Stimulated activated CD8-positive, alpha-beta memory T cell treated with anti-CD3 and anti-CD28 coated beads, Interleukin-12 subunit alpha, Interleukin-12 subunit beta, amount 100 ng/mL, for 24 hours (primary cell): ENCODE data around the gene POR.

ENCODE experiments used
- DNase-seq: peaks from one replicate; pipeline ENCODE4 v3.0.0-alpha.2; 2020; ENCODE audit errors: extremely low read depth

Gene POR

GRCh38 chr7:75916685-75917634 is 2.0 kb downstream of the POR start:
- DNase-seq = no peak

- DNase-seq = no peak
Measured at GRCh38 chr7:75920431-75921161, 5.6 kb downstream of the POR start.

DNA sequence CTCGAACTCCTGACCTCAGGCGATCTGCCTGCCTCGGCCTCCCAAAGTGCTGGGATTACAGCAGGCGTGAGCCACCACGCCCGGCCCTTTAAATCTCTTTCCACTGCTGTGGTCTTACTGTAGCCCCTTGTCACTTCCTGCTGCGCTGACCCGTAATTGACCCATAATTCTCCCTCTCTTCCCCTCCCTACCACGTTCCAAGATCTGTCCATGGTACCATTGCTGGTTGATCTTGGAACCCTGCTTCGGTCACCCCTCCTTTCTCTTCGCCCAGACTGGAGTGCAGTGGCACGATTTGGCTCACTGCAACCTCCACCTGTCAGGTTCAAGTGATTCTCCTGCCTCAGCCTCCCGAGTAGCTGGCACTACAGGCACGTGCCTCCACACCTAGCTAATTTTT is 6.5 kb downstream of the POR start:
- no peak for DNase-seq

- DNase-seq = no peak
Measured at GRCh38 chr7:75922966-75923603, 8.1 kb downstream of the POR start.

DNA sequence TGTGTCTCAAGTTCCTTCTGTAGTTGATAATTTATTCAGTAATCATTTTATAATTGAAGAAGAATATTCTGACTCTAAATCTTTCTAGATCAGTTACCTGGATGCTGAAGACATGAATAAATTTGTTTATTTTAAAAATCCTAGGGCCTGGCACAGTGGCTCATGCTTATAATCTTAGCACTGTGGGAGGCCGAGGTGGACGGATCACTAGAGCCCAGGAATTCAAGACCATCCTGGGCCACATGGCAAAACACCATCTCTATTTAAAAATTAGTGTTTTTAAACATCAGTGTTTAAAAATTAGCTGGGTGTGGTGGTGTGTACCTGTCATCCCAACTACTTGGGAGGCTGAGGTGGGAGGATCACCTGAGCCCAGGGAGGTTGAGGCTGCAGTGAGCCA is 9.3 kb downstream of the POR start:
- DNase-seq = no peak

GRCh38 chr7:75924889-75925288 is 9.9 kb downstream of the POR start:
- no peak for DNase-seq

GRCh38 chr7:75925717-75926435 is 10.9 kb downstream of the POR start:
- no peak for DNase-seq

DNA sequence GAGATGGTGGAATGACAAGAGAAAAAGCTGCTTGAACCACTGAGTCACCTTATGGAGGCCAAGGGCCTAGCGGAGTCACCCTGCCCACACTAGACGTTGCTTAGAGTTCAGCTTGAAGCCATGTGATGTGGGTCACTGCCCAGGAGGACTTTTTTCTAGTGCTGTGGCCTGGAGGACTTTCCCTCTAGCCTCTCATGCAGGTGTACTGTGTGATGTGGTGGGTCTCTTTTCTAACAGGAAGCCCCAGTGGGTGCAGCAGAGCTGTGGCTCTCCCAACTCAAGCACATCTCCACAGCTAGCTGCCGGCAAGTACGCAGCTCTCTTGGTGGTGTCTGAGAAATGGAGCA is 13.6 kb downstream of the POR start:
- no peak for DNase-seq

DNA sequence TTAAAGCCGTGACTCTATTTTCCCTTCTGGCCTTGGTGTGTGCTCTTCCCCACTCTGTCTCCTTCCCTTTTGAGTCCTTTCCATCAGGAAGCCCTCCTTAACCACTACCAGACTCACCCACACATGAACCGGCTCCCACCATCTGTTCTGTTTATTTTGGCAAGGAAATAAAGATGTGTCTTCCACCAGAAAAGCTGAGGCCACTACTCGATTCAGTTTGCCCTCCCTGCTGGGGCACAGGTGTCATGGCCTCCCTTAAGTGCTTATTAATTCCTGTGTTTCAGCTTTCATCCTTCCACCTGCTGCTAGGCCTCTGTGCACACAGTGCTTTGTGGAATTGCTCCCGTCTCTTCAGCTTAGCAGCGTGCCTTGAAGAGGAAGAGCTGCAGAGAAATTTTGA is 16.7 kb downstream of the POR start:
- no peak for DNase-seq

- DNase-seq = no peak
Measured at GRCh38 chr7:75937958-75938786, 23.2 kb downstream of the POR start.

DNA sequence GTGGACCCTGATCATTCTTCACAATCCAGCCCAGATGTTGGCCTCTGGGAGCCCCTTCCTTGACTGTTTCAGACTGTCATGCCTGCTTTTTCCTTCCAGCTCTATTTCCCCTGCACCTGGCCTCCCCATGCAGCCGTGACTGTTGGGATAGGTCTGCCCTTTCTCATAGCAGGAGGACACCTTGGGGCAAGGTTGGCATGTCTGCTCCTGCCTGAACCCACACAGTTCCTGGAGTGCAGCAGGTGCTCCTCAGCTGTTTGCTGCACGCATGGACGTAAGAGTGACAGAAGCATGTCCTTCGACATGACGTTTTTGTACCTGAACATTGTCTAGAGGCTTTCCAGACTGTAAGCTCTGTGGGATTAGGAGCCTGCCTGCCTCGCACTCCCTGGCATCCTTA is 24.0 kb downstream of the POR start:
- DNase-seq = no peak

- DNase-seq = no peak
Measured at GRCh38 chr7:75943864-75944263, 28.9 kb downstream of the POR start.

GRCh38 chr7:75944507-75944906 is 29.6 kb downstream of the POR start:
- DNase-seq = no peak

GRCh38 chr7:75945297-75946168 is 30.6 kb downstream of the POR start:
- no peak for DNase-seq

GRCh38 chr7:75946207-75946855 is 31.4 kb downstream of the POR start:
- DNase-seq = no peak

GRCh38 chr7:75948179-75948578 is 33.2 kb downstream of the POR start:
- no peak for DNase-seq

GRCh38 chr7:75950111-75950681 is 35.2 kb downstream of the POR start:
- DNase-seq = no peak

- no peak for DNase-seq
Measured at GRCh38 chr7:75951506-75951905, 36.6 kb downstream of the POR start.

DNA sequence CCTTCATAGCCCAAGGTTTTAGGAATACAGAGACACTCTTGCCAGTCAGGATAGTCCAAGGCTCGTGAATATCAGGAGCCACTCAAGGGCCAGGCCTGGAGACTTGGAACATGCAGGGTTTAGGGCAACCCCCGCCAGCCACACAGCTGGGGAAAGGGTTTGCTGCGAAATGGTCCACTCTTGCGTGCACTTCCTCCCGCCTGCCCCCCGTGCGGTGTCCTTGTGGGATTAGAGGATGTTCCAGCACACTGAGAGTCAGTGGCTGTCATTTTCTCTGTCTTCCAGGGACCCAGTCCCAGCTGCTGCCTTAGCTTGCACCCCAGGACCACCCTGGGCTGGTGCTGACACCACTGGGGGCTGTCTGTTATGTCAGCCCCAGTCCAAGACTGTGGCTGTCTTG is 38.5 kb downstream of the POR start:
- no peak for DNase-seq
